Activated naive CD8-positive, alpha-beta T cell (primary cell): Measurements from ENCODE around the gene PCBP3.
A peak's percentile ranks its signal among the peaks of the same experiment; 100 is the strongest.

Experiments used
- H3K27ac Mint-ChIP-seq: one replicate; pipeline ENCODE4 v1.8.0; 2021; ENCODE audit warnings: mixed read lengths
- H3K27me3 Mint-ChIP-seq: one replicate; pipeline ENCODE4 v1.8.0; 2021; ENCODE audit warnings: mixed read lengths
- H3K36me3 Mint-ChIP-seq: one replicate; pipeline ENCODE4 v1.8.0; 2021; ENCODE audit warnings: mixed read lengths
- H3K4me1 Mint-ChIP-seq: one replicate; pipeline ENCODE4 v1.8.0; 2021; ENCODE audit warnings: low read depth, mixed read lengths
- H3K4me3 Mint-ChIP-seq: one replicate; pipeline ENCODE4 v1.8.0; 2021; ENCODE audit warnings: mild to moderate bottlenecking, mixed read lengths
- H3K9me3 Mint-ChIP-seq: one replicate; pipeline ENCODE4 v1.8.0; 2021; ENCODE audit warnings: low read depth, mixed read lengths

The PCBP3 gene

GRCh38 chr21:45750936-45751335 is 107.4 kb downstream of the PCBP3 start:
- Mint-ChIP-seq H3K27ac (no peak overlapping the region), H3K4me1 (peaks cover 12% of the 10 kb centered on the region), H3K4me3 (no peak overlapping the region), H3K9me3 (no peaks in the 10 kb centered on the region), H3K36me3 (peaks cover 1% of the 10 kb centered on the region), H3K27me3 (no peaks in the 10 kb centered on the region)

- Mint-ChIP-seq H3K27me3 (no peaks in the 10 kb centered on the region), H3K27ac (no peak overlapping the region), H3K9me3 (no peaks in the 10 kb centered on the region), H3K4me1 (peaks cover 12% of the 10 kb centered on the region), H3K36me3 (peaks cover 6% of the 10 kb centered on the region), H3K4me3 (no peak overlapping the region)
Observed at GRCh38 chr21:45753445-45753844, 109.9 kb downstream of the PCBP3 start.

GRCh38 chr21:45756029-45756428 is 112.5 kb downstream of the PCBP3 start:
- no peaks in the 10 kb centered on the region for H3K27me3 Mint-ChIP-seq
- H3K4me3 Mint-ChIP-seq, result no peak overlapping the region
- H3K36me3 Mint-ChIP-seq, result peaks cover 8% of the 10 kb centered on the region
- H3K9me3 Mint-ChIP-seq, result no peaks in the 10 kb centered on the region
- H3K4me1 Mint-ChIP-seq, result no peaks in the 10 kb centered on the region
- no peak overlapping the region for H3K27ac Mint-ChIP-seq

GRCh38 chr21:45756669-45757068 is 113.1 kb downstream of the PCBP3 start:
- Mint-ChIP-seq H3K27ac (no peak overlapping the region), H3K4me3 (no peak overlapping the region), H3K27me3 (no peaks in the 10 kb centered on the region), H3K9me3 (no peaks in the 10 kb centered on the region), H3K36me3 (peaks cover 8% of the 10 kb centered on the region), H3K4me1 (no peaks in the 10 kb centered on the region)

GRCh38 chr21:45761704-45762103 is 118.2 kb downstream of the PCBP3 start:
- Mint-ChIP-seq H3K4me1 (peaks cover 10% of the 10 kb centered on the region), H3K36me3 (peaks cover 3% of the 10 kb centered on the region), H3K27me3 (no peaks in the 10 kb centered on the region), H3K27ac (no peak overlapping the region), H3K4me3 (no peak overlapping the region), H3K9me3 (no peaks in the 10 kb centered on the region)

- Mint-ChIP-seq H3K4me1 (peaks cover 24% of the 10 kb centered on the region), H3K27me3 (no peaks in the 10 kb centered on the region), H3K9me3 (peaks cover 4% of the 10 kb centered on the region), H3K36me3 (peaks cover 7% of the 10 kb centered on the region), H3K27ac (no peak overlapping the region), H3K4me3 (no peak overlapping the region)
Observed at GRCh38 chr21:45763074-45763473, 119.5 kb downstream of the PCBP3 start.

- peaks cover 7% of the 10 kb centered on the region for H3K36me3 Mint-ChIP-seq
- H3K4me3 Mint-ChIP-seq, result no peak overlapping the region
- H3K4me1 Mint-ChIP-seq, result peaks cover 28% of the 10 kb centered on the region
- peaks cover 4% of the 10 kb centered on the region for H3K9me3 Mint-ChIP-seq
- H3K27me3 Mint-ChIP-seq, result no peaks in the 10 kb centered on the region
- H3K27ac Mint-ChIP-seq, result no peak overlapping the region
Observed at GRCh38 chr21:45763506-45763905, 120.0 kb downstream of the PCBP3 start.

GRCh38 chr21:45764792-45765191 is 121.3 kb downstream of the PCBP3 start:
- H3K36me3 Mint-ChIP-seq, result peaks cover 5% of the 10 kb centered on the region
- peak overlapping the region; percentile 84 for H3K27ac Mint-ChIP-seq
- peaks cover 41% of the 10 kb centered on the region for H3K4me1 Mint-ChIP-seq
- no peak overlapping the region for H3K4me3 Mint-ChIP-seq
- H3K27me3 Mint-ChIP-seq, result no peaks in the 10 kb centered on the region
- peaks cover 4% of the 10 kb centered on the region for H3K9me3 Mint-ChIP-seq

- H3K36me3 Mint-ChIP-seq, result peaks cover 5% of the 10 kb centered on the region
- H3K9me3 Mint-ChIP-seq, result peaks cover 4% of the 10 kb centered on the region
- H3K4me3 Mint-ChIP-seq, result no peak overlapping the region
- no peaks in the 10 kb centered on the region for H3K27me3 Mint-ChIP-seq
- peaks cover 46% of the 10 kb centered on the region for H3K4me1 Mint-ChIP-seq
- peak overlapping the region; percentile 99 for H3K27ac Mint-ChIP-seq
Observed at GRCh38 chr21:45765375-45765774, 121.8 kb downstream of the PCBP3 start.

- Mint-ChIP-seq H3K9me3 (peaks cover 4% of the 10 kb centered on the region), H3K36me3 (peaks cover 5% of the 10 kb centered on the region), H3K27me3 (no peaks in the 10 kb centered on the region), H3K4me1 (peaks cover 48% of the 10 kb centered on the region), H3K4me3 (no peak overlapping the region), H3K27ac (peak overlapping the region; percentile 99)
Observed at GRCh38 chr21:45766055-45766454, 122.5 kb downstream of the PCBP3 start.

GRCh38 chr21:45766501-45766900 is 123.0 kb downstream of the PCBP3 start:
- peaks cover 48% of the 10 kb centered on the region for H3K4me1 Mint-ChIP-seq
- H3K4me3 Mint-ChIP-seq, result peak overlapping the region; percentile 79
- H3K36me3 Mint-ChIP-seq, result peaks cover 5% of the 10 kb centered on the region
- no peaks in the 10 kb centered on the region for H3K27me3 Mint-ChIP-seq
- peaks cover 4% of the 10 kb centered on the region for H3K9me3 Mint-ChIP-seq
- peak overlapping the region; percentile 99 for H3K27ac Mint-ChIP-seq

- H3K4me1 Mint-ChIP-seq, result peaks cover 48% of the 10 kb centered on the region
- peak overlapping the region; percentile 79 for H3K4me3 Mint-ChIP-seq
- no peaks in the 10 kb centered on the region for H3K27me3 Mint-ChIP-seq
- H3K36me3 Mint-ChIP-seq, result peaks cover 8% of the 10 kb centered on the region
- H3K27ac Mint-ChIP-seq, result peak overlapping the region; percentile 99
- H3K9me3 Mint-ChIP-seq, result peaks cover 4% of the 10 kb centered on the region
Observed at GRCh38 chr21:45767071-45768006, 123.8 kb downstream of the PCBP3 start.

GRCh38 chr21:45768011-45768739 is 124.7 kb downstream of the PCBP3 start:
- H3K9me3 Mint-ChIP-seq, result peaks cover 4% of the 10 kb centered on the region
- H3K27ac Mint-ChIP-seq, result peak overlapping the region; percentile 99
- no peaks in the 10 kb centered on the region for H3K27me3 Mint-ChIP-seq
- peaks cover 8% of the 10 kb centered on the region for H3K36me3 Mint-ChIP-seq
- peaks cover 48% of the 10 kb centered on the region for H3K4me1 Mint-ChIP-seq
- peak overlapping the region; percentile 79 for H3K4me3 Mint-ChIP-seq

- peaks cover 48% of the 10 kb centered on the region for H3K4me1 Mint-ChIP-seq
- H3K9me3 Mint-ChIP-seq, result peaks cover 4% of the 10 kb centered on the region
- peak overlapping the region; percentile 79 for H3K4me3 Mint-ChIP-seq
Observed at GRCh38 chr21:45768740-45769048, 125.2 kb downstream of the PCBP3 start.

GRCh38 chr21:45769294-45769693 is 125.8 kb downstream of the PCBP3 start:
- H3K27me3 Mint-ChIP-seq, result no peaks in the 10 kb centered on the region
- H3K9me3 Mint-ChIP-seq, result peaks cover 4% of the 10 kb centered on the region
- H3K4me3 Mint-ChIP-seq, result peak overlapping the region; percentile 53
- H3K27ac Mint-ChIP-seq, result peak overlapping the region; percentile 99
- peaks cover 8% of the 10 kb centered on the region for H3K36me3 Mint-ChIP-seq
- peaks cover 48% of the 10 kb centered on the region for H3K4me1 Mint-ChIP-seq

More at GRCh38 chr21:45768740-45769048, 125.2 kb downstream of the PCBP3 start:
- H3K27me3 Mint-ChIP-seq, result no peaks in the 10 kb centered on the region
- peaks cover 8% of the 10 kb centered on the region for H3K36me3 Mint-ChIP-seq
- peak overlapping the region; percentile 99 for H3K27ac Mint-ChIP-seq
